Left lung (tissue), 10 donors: Measurements from ENCODE around the gene GPC1. TPM values are rescaled to one million over a fixed set of nuclear protein-coding genes. Genes with fewer than 3 reads are reported as not detected.

Source experiments
- ATAC-seq: fragments of 200-7000 bp; cut with Tn5 transposase; one replicate; pipeline ENCODE4 v1.9.1; 2020; ENCODE audit warnings: moderate library complexity
- DNase-seq, 4 donors: peaks; one replicate each; pipeline ENCODE4 v3.0.0-alpha.2; 2013 to 2020
- H3K27ac ChIP-seq, 2 donors: fragments of 200-600 bp; sonication (generic) in 1 of 2; one replicate each; pipeline versions ENCODE4 v1.5.0 to v1.8.0; 2020 to 2021
- H3K27me3 ChIP-seq, 2 donors: fragments of 200-600 bp; sonication (generic) in 1 of 2; one replicate each; pipeline versions ENCODE4 v1.5.0 to v1.8.0; 2020 to 2021
- H3K36me3 ChIP-seq, 2 donors: fragments of 200-600 bp; sonication (generic) in 1 of 2; one replicate each; pipeline versions ENCODE4 v1.5.0 to v1.8.0; 2020 to 2021
- H3K4me1 ChIP-seq, 2 donors: fragments of 200-600 bp; one replicate each; pipeline ENCODE4 v1.8.0; 2021
- H3K4me3 ChIP-seq, 2 donors: fragments of 200-600 bp; sonication (generic) in 1 of 2; one replicate each; pipeline versions ENCODE4 v1.5.0 to v1.8.0; 2020 to 2021; ENCODE audit warnings: mild to moderate bottlenecking in 1 of 2
- H3K9me3 ChIP-seq, 2 donors: fragments of 200-600 bp; sonication (generic) in 1 of 2; one replicate each; pipeline versions ENCODE4 v1.5.0 to v1.8.0; 2020 to 2021
- CTCF ChIP-seq, 2 donors: fragments of 200-600 bp; sonication (generic) in 1 of 2; IDR thresholded peaks; one replicate each; pipeline versions ENCODE4 v1.5.0 to v1.8.0; 2021; ENCODE audit warnings: antibody characterized with exemption in 2 of 2
- intact Hi-C, 2 donors: fragments of 100-400 bp; cut with DNase I; formaldehyde crosslinking; loops; one replicate each; pipeline versions ENCODE4 v1.11.2 to v1.14.2; 2022
- polyA plus RNA-seq, 6 donors: library from polyadenylated mRNA; unstranded; fragments of 120-200 nt; gene quantifications; one replicate each; pipeline ENCODE4 v1.2.1, GENCODE V29; 2013; ENCODE audit not compliant: insufficient read length in 6 of 6
- total RNA-seq, 2 donors: library from RNA; stranded (reverse); fragmentation: NEBNext Ultra II Directional; extraction: Animal tissue kit (Norgen Biotek cat#: 25700); gene quantifications; one replicate each; pipeline ENCODE4 v1.2.1, GENCODE V29; 2021
- donor health status: DM: no; HTN: yes; CAD: no.
- donor health status: DM: no; HTN: no; CAD: no.

Gene GPC1
- total and polyA plus RNA-seq, 8 donors = 24.6 to 63.4 (median 45.3) TPM

- DNase-seq (peak in 2 of 4 donors; percentile 26 to 51), ATAC-seq (no peak)
- TF ChIP-seq CTCF (IDR thresholded peaks at IDR 0.05) = no peak
- Histone ChIP-seq H3K4me1 (no peaks in the 10 kb centered on the region), H3K4me3 (no peak overlapping the region), H3K36me3 (peaks cover 0 to 4% of the 10 kb centered on the region in 2 donors), H3K9me3 (peaks cover 0 to 11% of the 10 kb centered on the region in 2 donors), H3K27me3 (no peaks in the 10 kb centered on the region), H3K27ac (no peak overlapping the region)
- intact Hi-C loops = no loop called here
Measured at GRCh38 chr2:240468303-240469238, 33.1 kb downstream of the GPC1 start.

- ATAC-seq = no peak
Measured at GRCh38 chr2:240469239-240469636, 33.8 kb downstream of the GPC1 start.

GRCh38 chr2:240469740-240470139 lies 34.3 kb downstream of the GPC1 start:
- intact Hi-C loops = no loop called here
- no peak overlapping the region for H3K4me3 ChIP-seq
- no peak for DNase-seq
- TF ChIP-seq CTCF (IDR thresholded peaks at IDR 0.05) = no peak
- ATAC-seq = no peak
- peaks cover 0 to 23% of the 10 kb centered on the region in 2 donors for H3K9me3 ChIP-seq
- no peaks in the 10 kb centered on the region for H3K27me3 ChIP-seq
- peaks cover 0 to 4% of the 10 kb centered on the region in 2 donors for H3K36me3 ChIP-seq
- no peaks in the 10 kb centered on the region for H3K4me1 ChIP-seq
- no peak overlapping the region for H3K27ac ChIP-seq

More at GRCh38 chr2:240469239-240469636, 33.8 kb downstream of the GPC1 start:
- peaks cover 0 to 4% of the 10 kb centered on the region in 2 donors for H3K36me3 ChIP-seq
- intact Hi-C loops = no loop called here
- DNase-seq = peak in 1 of 4 donors; percentile 61
- H3K9me3 ChIP-seq = peaks cover 0 to 18% of the 10 kb centered on the region in 2 donors
- H3K27me3 ChIP-seq = no peaks in the 10 kb centered on the region
- no peak overlapping the region for H3K27ac ChIP-seq
- no peaks in the 10 kb centered on the region for H3K4me1 ChIP-seq
- TF ChIP-seq CTCF (IDR thresholded peaks at IDR 0.05) = no peak
- no peak overlapping the region for H3K4me3 ChIP-seq

- peaks cover 0 to 23% of the 10 kb centered on the region in 2 donors for H3K9me3 ChIP-seq
- no peak overlapping the region for H3K27ac ChIP-seq
- no peak overlapping the region for H3K4me3 ChIP-seq
- DNase-seq (peak in 2 of 4 donors; percentile 20 to 56), ATAC-seq (no peak)
- no peaks in the 10 kb centered on the region for H3K4me1 ChIP-seq
- H3K27me3 ChIP-seq = no peaks in the 10 kb centered on the region
- intact Hi-C loops = no loop called here
- H3K36me3 ChIP-seq = no peaks in the 10 kb centered on the region
- TF ChIP-seq CTCF (IDR thresholded peaks at IDR 0.05) = no peak
Measured at GRCh38 chr2:240472078-240472790, 36.8 kb downstream of the GPC1 start.

- H3K27me3 ChIP-seq = no peaks in the 10 kb centered on the region
- intact Hi-C loops = no loop called here
- no peak overlapping the region for H3K27ac ChIP-seq
- no peak overlapping the region for H3K4me3 ChIP-seq
- H3K36me3 ChIP-seq = no peaks in the 10 kb centered on the region
- no peak for TF ChIP-seq CTCF (IDR thresholded peaks at IDR 0.05)
- no peaks in the 10 kb centered on the region for H3K4me1 ChIP-seq
- peaks cover 0 to 23% of the 10 kb centered on the region in 2 donors for H3K9me3 ChIP-seq
- ATAC-seq (no peak), DNase-seq (no peak)
Measured at GRCh38 chr2:240473211-240473610, 37.7 kb downstream of the GPC1 start.
